ENCODE data around the gene DDX52.

Gene DDX52

GRCh38 chr17:37574427-37574826 is 68.8 kb downstream of the DDX52 start:
- DNase-seq, result no peak

- DNase-seq, result no peak
These were observed 71.6 kb downstream of the DDX52 start for GRCh38 chr17:37571674-37572073.

- DNase-seq, result no peak
These were observed 72.6 kb downstream of the DDX52 start for GRCh38 chr17:37570527-37571093.

GRCh38 chr17:37568350-37569053 is 74.7 kb downstream of the DDX52 start:
- DNase-seq, result no peak

GRCh38 chr17:37567538-37567937 is 75.7 kb downstream of the DDX52 start:
- no peak for DNase-seq

GRCh38 chr17:37567137-37567536 is 76.1 kb downstream of the DDX52 start:
- no peak for DNase-seq

- no peak for DNase-seq
These were observed 79.0 kb downstream of the DDX52 start for GRCh38 chr17:37564252-37564651.

- DNase-seq, result no peak
These were observed 81.1 kb downstream of the DDX52 start for GRCh38 chr17:37562016-37562745.
